Panc1 (cell line): ENCODE data around the gene PRTFDC1. TPM values are rescaled to one million over a fixed set of nuclear protein-coding genes. Genes with fewer than 3 reads are reported as not detected.

Experiments used
- ATAC-seq: fragments of 200-7000 bp; cut with Tn5 transposase; 2 replicates; pipeline ENCODE4 v1.9.1; 2020; ENCODE audit warnings: mild to moderate bottlenecking, moderate library complexity
- BruUV-seq: library from RNA; stranded (reverse); fragments of 400-500 nt; replicated peaks from 2 replicates; lab custom pipeline; 2021; lab: Mats Ljungman, UMichigan
- CTCF ChIA-PET: fragments of 300-600 bp; sonication (Branson Sonifier 250); formaldehyde crosslinking; loops from one replicate; lab custom pipeline; 2022; ENCODE audit warnings: antibody characterized with exemption; lab: Charles Lee
- POLR2A ChIA-PET: fragments of 300-600 bp; sonication (Branson Sonifier 250); formaldehyde crosslinking; loops from one replicate; lab custom pipeline; 2022; ENCODE audit warnings: antibody characterized with exemption; lab: Charles Lee
- DNase-seq: peaks from one replicate; pipeline ENCODE4 v3.0.0-alpha.2; 2010; ENCODE audit warnings: low read depth, low spot score
- H3K27ac ChIP-seq: 2 replicates; pipeline ENCODE4 v1.5.1; 2011; ENCODE audit warnings: mild to moderate bottlenecking, low read length, inconsistent platforms
- H3K27me3 ChIP-seq: fragments of 200-500 bp; sonication (Bioruptor generic); 2 replicates; pipeline ENCODE4 v1.6.0; 2014; ENCODE audit warnings: low read length, inconsistent platforms; ENCODE audit not compliant: control insufficient read depth, insufficient read depth
- H3K36me3 ChIP-seq: fragments of 200-500 bp; sonication (Bioruptor generic); 2 replicates; pipeline ENCODE4 v1.5.1; 2014; ENCODE audit warnings: inconsistent platforms, mild to moderate bottlenecking, low read length, moderate library complexity; ENCODE audit not compliant: control insufficient read depth, insufficient read depth
- H3K4me1 ChIP-seq: 2 replicates; pipeline ENCODE4 v1.5.1; 2011; ENCODE audit warnings: inconsistent platforms, mild to moderate bottlenecking, low read length, moderate library complexity; ENCODE audit not compliant: control insufficient read depth, insufficient read depth
- H3K4me3 ChIP-seq, 2 experiments: 2 replicates each; pipeline ENCODE4 v1.5.1; 2011 to 2012; ENCODE audit warnings: low read depth in 2 of 2, low read length in 2 of 2, mild to moderate bottlenecking in 2 of 2, inconsistent platforms in 1 of 2, moderate library complexity in 1 of 2
- H3K9me3 ChIP-seq: fragments of 200-500 bp; sonication (Bioruptor generic); 2 replicates; pipeline ENCODE4 v1.5.1; 2014; ENCODE audit warnings: low read depth, mild to moderate bottlenecking, inconsistent platforms, low read length, moderate library complexity; ENCODE audit not compliant: control insufficient read depth, insufficient read depth
- CTCF ChIP-seq: fragments of 450-650 bp; IDR thresholded peaks from 2 replicates; pipeline ENCODE4 v1.5.1; 2017; ENCODE audit warnings: mild to moderate bottlenecking
- POLR2AphosphoS5 ChIP-seq: IDR thresholded peaks from 2 replicates; pipeline ENCODE4 v1.6.1; 2012; ENCODE audit warnings: mild to moderate bottlenecking, low read depth, low read length, moderate library complexity
- REST ChIP-seq, 2 experiments: IDR thresholded peaks; 2 replicates each; pipeline ENCODE4 v1.6.1; 2011 to 2012; ENCODE audit warnings: low read depth in 2 of 2, control low read depth in 1 of 2, low read length in 1 of 2, mild to moderate bottlenecking in 1 of 2, moderate library complexity in 1 of 2; ENCODE audit not compliant: insufficient read depth in 1 of 2
- SIN3A ChIP-seq: IDR thresholded peaks from 2 replicates; pipeline ENCODE4 v1.6.1; 2012; ENCODE audit warnings: low read depth, mild to moderate bottlenecking, low read length, moderate library complexity, borderline replicate concordance; ENCODE audit not compliant: insufficient read depth
- TCF7L2 ChIP-seq: IDR thresholded peaks from 2 replicates; pipeline ENCODE4 v1.6.1; 2011; ENCODE audit warnings: mild to moderate bottlenecking, low read depth, low read length, inconsistent platforms
- in situ Hi-C: cut with HindIII; loops from 2 replicates; pipeline ENCODE4 v1.10.0; 2016; ENCODE audit warnings: low sequenced_read_pairs, low pct_unique_long_range_greater_than_20kb
- intact Hi-C: fragments of 100-400 bp; cut with micrococcal nuclease; formaldehyde crosslinking; loops from one replicate; pipeline ENCODE4 v1.10.0; 2022; ENCODE audit not compliant: unreplicated experiment
- total RNA-seq: library from RNA; stranded (reverse); gene quantifications from one replicate; pipeline ENCODE4 v1.2.1, GENCODE V29; 2021; ENCODE audit not compliant: unreplicated experiment

The PRTFDC1 gene
- total RNA-seq, 1 experiment from 2014 or later = 3.0 TPM

- no peaks in the 10 kb centered on the region for H3K36me3 ChIP-seq
- in situ Hi-C loops (no loop called here), intact Hi-C loops (loop anchor here (10.0 kb wide), 1 partner anchor 348 kb away; no protein-coding TSS in a partner anchor)
- CTCF ChIA-PET = no interaction called here
- H3K4me3 ChIP-seq = no peak overlapping the region
- ATAC-seq = no peak
- H3K27me3 ChIP-seq = no peaks in the 10 kb centered on the region
- no peak overlapping the region for H3K27ac ChIP-seq
- POLR2A ChIA-PET = no interaction called here
- BruUV-seq = no TSS peak
- peaks cover under 1% of the 10 kb centered on the region; the same call in 1 of the 2 replicates for H3K4me1 ChIP-seq
- no peak for TF ChIP-seq POLR2AphosphoS5
- no peak for TF ChIP-seq REST (IDR thresholded peaks at IDR 0.05; ENCODE audit: insufficient read depth in 1 of 2, low read depth in 2 of 2, low read length in 1 of 2)
- no peak for TF ChIP-seq TCF7L2
- no peak for TF ChIP-seq CTCF
- TF ChIP-seq SIN3A = no peak
- no peak for DNase-seq
- no peaks in the 10 kb centered on the region for H3K9me3 ChIP-seq
Measured at GRCh38 chr10:24992512-24993133, 40.2 kb upstream of the PRTFDC1 start.

GRCh38 chr10:24991298-24991697 is 38.9 kb upstream of the PRTFDC1 start:
- ChIA-PET POLR2A (no interaction called here), CTCF (no interaction called here)
- Histone ChIP-seq H3K27ac (no peak overlapping the region), H3K4me3 (no peak overlapping the region), H3K4me1 (peaks cover 4% of the 10 kb centered on the region; the same call in 1 of the 2 replicates), H3K9me3 (no peaks in the 10 kb centered on the region), H3K27me3 (no peaks in the 10 kb centered on the region), H3K36me3 (no peaks in the 10 kb centered on the region)
- DNase-seq (no peak), ATAC-seq (no peak)
- intact Hi-C loops (loop anchor here (10.0 kb wide), 1 partner anchor 346 kb away; no protein-coding TSS in a partner anchor), in situ Hi-C loops (no loop called here)
- BruUV-seq = no TSS peak
- TF ChIP-seq REST (IDR thresholded peaks at IDR 0.05; ENCODE audit: insufficient read depth in 1 of 2, low read depth in 2 of 2, low read length in 1 of 2) (no peak), POLR2AphosphoS5 (no peak), CTCF (no peak), SIN3A (no peak), TCF7L2 (no peak)
